Omental fat pad (tissue), 4 donors: ENCODE results near the gene GALT. TPM values are rescaled to one million over a fixed set of nuclear protein-coding genes. Genes with fewer than 3 reads are reported as not detected.

ENCODE experiments used
- ATAC-seq: fragments of 150-250 bp; one replicate; pipeline ENCODE4 v1.9.1; 2016; ENCODE audit warnings: mild to moderate bottlenecking, moderate library complexity; ENCODE audit not compliant: low FRiP score
- DNase-seq: peaks from one replicate; pipeline ENCODE4 v3.0.0-alpha.2; 2019; ENCODE audit warnings: low spot score
- total RNA-seq, 4 donors: library from RNA; depleted of rRNA; stranded (reverse); fragments of >200 nt; gene quantifications; one replicate each; pipeline ENCODE4 v1.1.0, GENCODE V29; 2016
- TF ChIP-seq, protein P1 (sequence below), 3 donors: fragments of 450-650 bp; IDR thresholded peaks; one replicate each; pipeline ENCODE4 v1.5.1; 2016 to 2017; ENCODE audit warnings: antibody characterized with exemption in 3 of 3, mild to moderate bottlenecking in 3 of 3, moderate library complexity in 2 of 3

Gene GALT
- total RNA-seq, 4 donors from 2014 or later: 17.2 to 53.3 (median 32.7) TPM

- TF ChIP-seq, protein P1, sequence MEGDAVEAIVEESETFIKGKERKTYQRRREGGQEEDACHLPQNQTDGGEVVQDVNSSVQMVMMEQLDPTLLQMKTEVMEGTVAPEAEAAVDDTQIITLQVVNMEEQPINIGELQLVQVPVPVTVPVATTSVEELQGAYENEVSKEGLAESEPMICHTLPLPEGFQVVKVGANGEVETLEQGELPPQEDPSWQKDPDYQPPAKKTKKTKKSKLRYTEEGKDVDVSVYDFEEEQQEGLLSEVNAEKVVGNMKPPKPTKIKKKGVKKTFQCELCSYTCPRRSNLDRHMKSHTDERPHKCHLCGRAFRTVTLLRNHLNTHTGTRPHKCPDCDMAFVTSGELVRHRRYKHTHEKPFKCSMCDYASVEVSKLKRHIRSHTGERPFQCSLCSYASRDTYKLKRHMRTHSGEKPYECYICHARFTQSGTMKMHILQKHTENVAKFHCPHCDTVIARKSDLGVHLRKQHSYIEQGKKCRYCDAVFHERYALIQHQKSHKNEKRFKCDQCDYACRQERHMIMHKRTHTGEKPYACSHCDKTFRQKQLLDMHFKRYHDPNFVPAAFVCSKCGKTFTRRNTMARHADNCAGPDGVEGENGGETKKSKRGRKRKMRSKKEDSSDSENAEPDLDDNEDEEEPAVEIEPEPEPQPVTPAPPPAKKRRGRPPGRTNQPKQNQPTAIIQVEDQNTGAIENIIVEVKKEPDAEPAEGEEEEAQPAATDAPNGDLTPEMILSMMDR (IDR thresholded peaks at IDR 0.05): no peak
Observed at GRCh38 chr9:34606905-34607304, 39.6 kb upstream of the GALT start.

GRCh38 chr9:34607331-34607730 lies 39.1 kb upstream of the GALT start:
- no peak for DNase-seq
- ATAC-seq: no peak
- TF ChIP-seq, protein P1 (IDR thresholded peaks at IDR 0.05): no peak

More at GRCh38 chr9:34606905-34607304, 39.6 kb upstream of the GALT start:
- no peak for ATAC-seq
- DNase-seq: no peak

GRCh38 chr9:34610434-34611206 lies 35.9 kb upstream of the GALT start:
- TF ChIP-seq, protein P1 (IDR thresholded peaks at IDR 0.05): no peak
- ATAC-seq (no peak), DNase-seq (no peak)

DNA sequence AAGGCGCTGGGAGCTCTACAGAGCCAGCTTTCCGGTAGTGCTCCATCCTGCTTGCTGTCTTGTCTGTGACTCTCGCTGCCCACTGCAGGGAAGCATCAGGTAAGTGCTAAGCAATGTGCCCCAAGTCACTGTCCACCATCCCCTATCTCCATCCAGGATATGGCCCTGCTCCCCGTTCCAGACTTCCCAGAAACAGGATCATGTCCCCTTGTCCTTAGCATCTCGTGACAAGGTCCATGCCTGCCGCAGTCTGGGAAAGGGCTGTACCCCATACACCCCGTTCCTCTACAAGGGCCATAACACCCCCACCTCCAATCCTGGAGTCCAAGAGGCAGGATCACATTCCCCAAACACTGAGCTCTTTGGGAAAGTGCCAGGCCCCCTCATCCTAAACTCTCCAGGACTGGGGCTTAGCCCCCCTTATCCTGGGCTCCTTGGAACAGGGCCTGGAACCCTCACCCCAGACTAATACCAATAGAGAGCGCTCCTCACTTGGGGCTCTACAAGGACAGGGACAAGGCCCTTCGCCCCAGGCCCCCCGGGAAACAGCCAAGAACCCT lies 35.1 kb upstream of the GALT start:
- no peak for DNase-seq
- peak; percentile 20 for ATAC-seq
- TF ChIP-seq, protein P1 (IDR thresholded peaks at IDR 0.05): no peak

DNA sequence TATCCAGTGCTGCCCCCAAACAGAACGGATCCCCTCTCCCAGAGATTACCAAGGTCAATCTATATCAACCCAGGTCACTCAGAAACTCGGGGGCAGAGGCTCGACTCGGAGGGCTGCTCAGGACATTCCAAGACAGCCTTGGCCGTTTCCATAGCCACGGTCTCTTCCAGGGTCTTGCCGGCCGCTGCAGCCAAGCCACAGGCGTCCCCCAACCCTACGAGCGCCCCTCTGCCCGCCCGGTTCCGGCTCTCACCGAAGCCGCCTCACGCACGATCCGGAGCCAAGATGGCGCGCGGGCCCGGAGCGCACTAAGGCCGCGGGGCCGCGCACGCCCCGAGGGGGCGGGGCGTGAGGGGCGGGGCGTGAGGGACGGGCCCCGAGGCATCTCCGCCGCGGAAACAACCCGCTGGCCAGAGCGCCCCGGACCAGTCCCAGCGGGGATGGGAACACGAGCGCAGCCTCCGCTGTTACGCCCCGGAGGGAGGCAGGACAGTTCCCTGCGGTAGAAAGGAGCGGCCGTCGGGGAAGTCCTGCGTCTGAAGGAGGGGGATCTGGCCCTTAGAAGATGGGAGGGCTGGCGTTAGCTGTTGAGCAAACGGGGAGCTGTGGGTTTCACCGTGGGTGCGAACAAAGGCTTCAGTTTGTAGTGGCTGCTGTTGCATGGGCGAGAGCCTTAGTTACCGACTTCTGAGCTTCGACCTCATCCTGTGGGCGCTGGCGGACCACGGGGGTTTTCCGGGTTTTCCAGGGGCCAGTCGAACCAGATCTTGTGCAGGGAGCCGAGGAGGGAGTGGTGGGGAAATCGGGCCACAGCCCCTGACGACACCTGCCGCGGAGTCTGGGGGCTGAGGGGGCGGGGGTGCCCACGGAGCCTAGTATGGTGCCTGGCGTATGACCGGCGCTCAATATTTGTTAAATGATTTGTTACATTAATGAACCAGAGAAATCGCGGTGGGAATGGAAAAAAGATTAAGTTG lies 34.4 kb upstream of the GALT start, which contains the start of gene RPP25L:
Gene RPP25L (minus strand): TSS at position 287 of the 977 bp plus-strand sequence. CDS start 801 bp downstream, outside the sequence.
- DNase-seq: peak; percentile 50
- ATAC-seq: peak; percentile 96
- TF ChIP-seq, protein P1 (IDR thresholded peaks at IDR 0.05): no peak

- TF ChIP-seq, protein P1 (IDR thresholded peaks at IDR 0.05): peak in 2 of 3 donors; percentile 12 to 28
- ATAC-seq (peak; percentile 67), DNase-seq (peak; percentile 71)
Observed at GRCh38 chr9:34612788-34613390, 33.6 kb upstream of the GALT start.
